ENCODE measurements around the gene FBXW4. TPM values are rescaled to one million over a fixed set of nuclear protein-coding genes. Genes with fewer than 3 reads are reported as not detected.

FBXW4 gene, protein sequence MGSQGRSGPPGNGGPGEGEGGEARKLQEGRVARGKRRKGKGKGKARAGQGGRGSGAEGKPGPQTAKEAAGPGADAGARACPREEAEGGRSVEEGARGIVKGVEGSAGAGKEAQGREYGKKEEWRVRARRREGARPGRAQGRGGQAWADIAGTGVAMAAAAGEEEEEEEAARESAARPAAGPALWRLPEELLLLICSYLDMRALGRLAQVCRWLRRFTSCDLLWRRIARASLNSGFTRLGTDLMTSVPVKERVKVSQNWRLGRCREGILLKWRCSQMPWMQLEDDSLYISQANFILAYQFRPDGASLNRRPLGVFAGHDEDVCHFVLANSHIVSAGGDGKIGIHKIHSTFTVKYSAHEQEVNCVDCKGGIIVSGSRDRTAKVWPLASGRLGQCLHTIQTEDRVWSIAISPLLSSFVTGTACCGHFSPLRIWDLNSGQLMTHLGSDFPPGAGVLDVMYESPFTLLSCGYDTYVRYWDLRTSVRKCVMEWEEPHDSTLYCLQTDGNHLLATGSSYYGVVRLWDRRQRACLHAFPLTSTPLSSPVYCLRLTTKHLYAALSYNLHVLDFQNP
- total RNA-seq (ENCODE audit: insufficient read depth, low replicate concordance): 81.1 TPM

DNA sequence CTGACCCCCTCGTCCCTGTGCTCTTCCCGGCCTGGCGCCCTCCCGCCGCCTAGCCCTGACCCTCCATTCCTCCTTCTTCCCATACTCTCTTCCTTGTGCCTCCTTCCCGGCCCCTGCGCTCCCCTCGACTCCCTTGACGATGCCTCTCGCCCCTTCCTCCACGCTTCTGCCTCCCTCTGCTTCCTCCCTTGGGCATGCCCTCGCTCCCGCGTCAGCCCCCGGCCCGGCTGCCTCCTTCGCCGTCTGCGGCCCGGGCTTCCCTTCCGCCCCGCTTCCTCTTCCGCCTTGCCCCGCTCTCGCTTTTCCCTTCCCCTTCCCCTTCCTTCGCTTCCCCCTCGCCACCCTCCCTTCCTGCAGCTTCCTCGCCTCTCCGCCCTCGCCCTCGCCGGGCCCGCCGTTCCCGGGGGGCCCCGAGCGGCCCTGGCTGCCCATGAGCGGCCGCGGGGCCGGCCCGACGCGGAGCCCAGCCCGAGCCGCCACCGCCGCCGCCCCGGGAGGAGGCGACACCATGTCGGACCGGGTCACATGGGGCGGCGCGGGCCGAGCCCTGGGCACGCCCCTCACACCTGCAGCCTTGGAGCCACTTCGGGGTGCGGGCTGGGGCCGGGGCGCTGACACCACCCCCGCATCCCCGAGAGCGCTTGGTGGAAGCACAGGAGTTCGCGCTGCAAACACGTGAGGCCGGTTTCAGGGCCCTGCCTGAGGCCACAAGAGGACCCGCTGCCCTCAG lies at the start of gene FBXW4:
FBXW4 (minus strand) TSS at position 497 of the 730 bp plus-strand sequence; CDS start at position 432, 65 bp downstream.
- peak; percentile 45 for DNase-seq (ENCODE audit: low spot score)

DNA sequence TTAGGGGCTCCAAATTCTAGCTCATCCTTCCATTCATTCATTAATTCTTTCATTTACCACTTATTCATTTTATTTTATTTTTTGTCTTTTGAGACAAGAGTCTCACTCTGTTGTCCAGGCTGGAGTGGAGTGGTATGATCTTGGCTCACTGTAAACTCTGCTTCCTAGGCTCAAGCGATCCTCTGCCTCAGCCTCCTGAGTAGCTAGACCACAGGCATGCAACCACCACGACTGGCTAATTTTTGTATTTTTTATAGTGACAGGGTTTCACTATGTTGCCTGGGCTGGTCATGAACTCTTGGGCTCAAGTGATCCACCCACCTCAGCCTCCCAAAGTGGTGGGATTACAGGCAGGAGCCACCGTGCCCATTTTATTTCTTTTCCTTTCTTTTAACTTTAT lies 49.3 kb upstream of the FBXW4 start:
- DNase-seq (ENCODE audit: low spot score): no peak

DNA sequence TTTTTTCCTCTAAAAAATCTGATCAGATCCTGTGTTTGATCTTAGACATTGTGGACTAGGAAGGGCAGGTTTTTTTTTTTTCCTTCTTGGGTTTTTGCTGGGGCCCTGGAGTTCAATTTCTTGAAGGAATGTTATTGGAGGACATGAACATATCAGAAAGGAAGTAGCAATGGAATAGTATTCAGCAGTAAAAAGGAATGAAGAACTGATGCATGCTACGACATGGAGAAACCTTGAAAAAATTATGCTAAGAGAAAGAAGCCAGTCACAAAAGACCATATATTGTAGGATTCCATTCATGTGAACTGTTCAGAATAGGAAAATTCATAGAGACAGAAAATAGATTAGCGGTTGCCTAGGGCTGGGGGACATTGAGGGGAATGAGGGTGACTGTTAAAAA lies 47.0 kb upstream of the FBXW4 start:
- DNase-seq (ENCODE audit: low spot score): no peak

DNA sequence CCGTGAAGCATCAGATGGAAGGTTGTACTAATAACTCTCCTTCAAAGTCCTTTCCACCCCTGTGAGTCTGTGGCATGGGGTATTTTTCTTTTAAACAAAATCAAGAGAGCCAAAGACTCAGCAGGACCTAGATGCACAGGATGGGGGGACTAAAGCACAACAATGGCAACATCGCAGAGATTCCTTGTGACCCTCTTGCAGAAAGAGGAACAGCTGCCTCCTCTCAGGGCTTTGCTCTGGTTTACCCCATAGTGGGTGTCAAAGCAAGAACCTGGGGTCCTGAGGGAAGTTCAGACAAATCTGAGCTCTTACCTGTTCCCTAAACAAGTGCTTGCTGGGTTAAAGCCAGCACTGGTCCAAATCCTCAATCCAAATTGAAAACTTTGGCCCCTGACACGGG lies 41.7 kb upstream of the FBXW4 start:
- no peak for DNase-seq (ENCODE audit: low spot score)

DNA sequence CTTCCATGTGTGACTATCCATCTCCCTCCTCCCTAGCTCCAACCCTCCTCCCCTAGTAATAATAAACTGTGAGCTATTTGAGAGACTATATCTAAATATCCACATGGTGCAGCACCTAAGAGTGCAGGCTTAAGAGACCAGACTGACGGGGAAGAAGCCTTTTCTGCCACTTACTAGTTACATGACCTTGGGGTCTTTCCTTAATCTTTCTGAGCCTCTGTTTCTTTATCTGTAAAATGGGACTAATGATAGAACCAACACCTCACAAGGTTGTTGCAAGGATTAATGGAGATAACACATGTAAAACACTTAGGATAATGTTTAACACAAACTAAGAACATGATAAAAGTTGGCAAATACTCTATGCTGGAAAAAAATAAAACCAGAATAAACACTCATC lies 37.1 kb upstream of the FBXW4 start:
- DNase-seq (ENCODE audit: low spot score): no peak

DNA sequence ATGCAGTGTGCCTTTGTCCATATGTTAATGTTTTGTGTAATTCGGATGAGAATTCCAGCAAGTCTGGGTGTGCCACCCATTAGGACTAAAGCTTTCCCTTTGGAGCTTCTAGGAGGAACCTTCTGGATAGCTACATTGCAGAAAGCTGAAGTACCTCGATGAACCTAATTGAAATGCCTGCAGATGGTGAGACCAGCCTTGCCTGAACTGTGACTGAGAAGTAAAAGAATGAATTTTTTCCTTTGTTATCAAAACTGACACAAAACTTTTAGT lies 31.1 kb upstream of the FBXW4 start:
- DNase-seq (ENCODE audit: low spot score): no peak

DNA sequence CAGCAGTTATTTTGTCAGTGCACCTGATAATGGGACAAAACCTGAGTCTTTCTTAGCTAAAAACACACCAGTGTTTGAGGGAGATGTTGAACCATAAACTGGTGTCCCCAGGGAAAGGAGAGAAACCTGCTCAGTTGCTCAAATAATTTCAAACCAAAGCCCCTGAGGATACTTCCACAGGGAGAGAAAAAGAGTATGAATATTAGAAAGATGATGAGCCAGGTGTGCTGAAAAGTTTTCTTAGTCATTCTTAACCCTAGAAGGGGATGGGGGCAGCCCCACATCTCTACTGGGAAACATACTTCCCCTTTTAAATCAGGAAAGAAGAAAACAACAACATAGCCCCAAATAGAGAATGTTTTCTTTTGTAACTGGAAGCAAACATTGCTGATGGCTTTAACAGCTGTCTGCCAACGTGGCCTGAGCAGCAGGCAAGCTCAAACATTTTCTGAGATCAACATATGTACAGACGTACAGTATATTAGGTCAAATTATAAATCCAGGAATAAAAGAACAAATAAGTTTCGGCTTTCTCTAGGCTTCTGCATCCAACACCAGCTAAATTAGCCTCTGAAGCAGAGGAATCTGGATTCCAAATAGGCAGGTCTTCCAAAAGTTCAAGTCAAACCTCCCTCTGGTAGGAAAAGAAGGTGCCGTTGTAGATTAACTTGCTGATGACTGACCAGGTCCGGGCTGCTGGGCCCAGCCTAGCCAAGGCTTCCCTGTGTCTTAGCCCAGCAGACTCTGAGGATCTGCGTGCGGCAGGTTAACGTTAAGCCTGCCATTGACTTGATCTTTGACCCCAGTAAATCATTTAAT lies 30.5 kb upstream of the FBXW4 start:
- DNase-seq (ENCODE audit: low spot score): no peak

DNA sequence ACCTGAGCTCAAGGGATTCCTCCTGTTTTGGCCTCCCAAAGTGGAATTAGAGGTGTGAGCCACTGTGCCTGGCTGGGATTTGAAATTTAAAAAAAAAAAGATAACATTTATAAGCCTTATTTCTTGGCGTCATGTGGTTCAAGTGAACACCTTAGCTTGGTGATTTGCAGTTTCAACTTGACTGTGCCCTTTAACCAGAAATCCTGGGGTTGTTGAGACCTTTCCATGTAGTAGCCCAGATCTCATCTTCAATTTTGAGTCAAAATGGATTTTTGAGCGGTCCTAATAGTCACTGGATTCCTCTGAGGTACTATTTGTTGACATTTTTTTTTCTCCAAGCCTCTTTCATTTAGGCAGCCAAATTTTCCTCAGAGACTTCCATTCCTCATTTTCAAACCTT lies 29.5 kb upstream of the FBXW4 start:
- no peak for DNase-seq (ENCODE audit: low spot score)

DNA sequence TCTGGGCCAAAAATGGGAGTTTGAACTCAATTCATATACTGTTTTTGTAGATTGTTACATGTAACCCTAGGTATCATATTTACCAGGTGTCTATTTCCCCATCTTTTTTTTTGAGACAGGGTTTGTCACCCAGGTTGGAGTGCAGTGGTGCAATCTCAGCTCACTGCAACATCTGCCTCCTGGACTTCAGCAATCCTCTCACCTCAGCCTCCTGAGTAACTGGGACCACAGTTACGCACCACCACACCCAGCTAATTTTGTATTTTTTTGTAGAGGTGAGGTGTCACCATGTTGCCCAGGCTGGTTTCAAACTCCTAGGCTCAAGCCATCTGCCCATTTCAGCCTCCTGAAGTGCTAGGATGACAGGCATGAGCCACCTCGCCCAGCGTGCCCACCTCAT lies 28.2 kb upstream of the FBXW4 start:
- no peak for DNase-seq (ENCODE audit: low spot score)

DNA sequence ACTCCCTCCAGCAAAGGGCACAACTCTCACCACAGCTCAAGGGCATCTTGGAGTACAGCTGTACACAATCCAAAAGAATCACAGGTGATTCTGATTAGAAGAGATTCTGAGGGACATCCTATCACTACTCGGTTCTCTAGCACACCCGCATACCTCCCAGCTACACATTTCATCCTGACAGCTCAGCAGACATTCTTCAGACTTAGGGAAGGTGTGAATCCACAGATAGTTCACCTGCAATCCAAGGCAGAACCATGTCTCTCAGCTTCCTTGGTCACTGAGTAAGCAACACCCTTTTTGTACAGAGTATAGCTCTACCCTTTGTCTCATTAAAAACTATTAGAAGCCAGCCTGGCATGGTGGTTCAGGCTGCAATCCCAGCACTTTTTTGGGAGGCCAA lies 26.8 kb upstream of the FBXW4 start:
- DNase-seq (ENCODE audit: low spot score): no peak

DNA sequence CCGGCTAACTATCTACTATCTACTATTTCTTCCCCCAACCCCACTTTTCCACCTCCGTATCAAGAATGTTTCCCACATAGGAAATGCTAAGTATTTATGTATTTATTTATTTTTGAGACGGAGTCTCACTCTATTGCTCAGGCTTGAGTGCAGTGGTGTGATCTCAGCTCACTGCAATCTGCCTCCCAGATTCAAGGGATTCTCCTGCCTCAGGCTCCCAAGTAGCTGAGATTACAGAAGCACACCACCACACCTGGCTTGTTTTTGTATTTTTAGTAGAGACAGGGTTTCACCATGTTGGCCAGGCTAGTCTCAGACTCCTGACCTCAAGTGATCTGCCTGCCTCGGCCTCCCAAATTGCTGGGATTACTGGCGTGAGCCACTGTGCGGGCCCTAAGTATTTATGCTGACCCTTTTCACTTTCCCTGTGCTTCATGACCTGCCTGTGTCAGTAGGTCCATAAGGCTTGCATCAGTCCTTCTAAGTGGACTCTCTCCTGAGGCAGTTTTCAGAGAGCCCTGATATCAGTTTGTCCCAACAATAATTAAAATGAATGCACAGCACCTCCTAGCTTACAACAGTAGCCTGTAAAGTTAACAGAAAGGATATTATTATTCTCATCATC lies 25.7 kb upstream of the FBXW4 start:
- DNase-seq (ENCODE audit: low spot score): no peak

DNA sequence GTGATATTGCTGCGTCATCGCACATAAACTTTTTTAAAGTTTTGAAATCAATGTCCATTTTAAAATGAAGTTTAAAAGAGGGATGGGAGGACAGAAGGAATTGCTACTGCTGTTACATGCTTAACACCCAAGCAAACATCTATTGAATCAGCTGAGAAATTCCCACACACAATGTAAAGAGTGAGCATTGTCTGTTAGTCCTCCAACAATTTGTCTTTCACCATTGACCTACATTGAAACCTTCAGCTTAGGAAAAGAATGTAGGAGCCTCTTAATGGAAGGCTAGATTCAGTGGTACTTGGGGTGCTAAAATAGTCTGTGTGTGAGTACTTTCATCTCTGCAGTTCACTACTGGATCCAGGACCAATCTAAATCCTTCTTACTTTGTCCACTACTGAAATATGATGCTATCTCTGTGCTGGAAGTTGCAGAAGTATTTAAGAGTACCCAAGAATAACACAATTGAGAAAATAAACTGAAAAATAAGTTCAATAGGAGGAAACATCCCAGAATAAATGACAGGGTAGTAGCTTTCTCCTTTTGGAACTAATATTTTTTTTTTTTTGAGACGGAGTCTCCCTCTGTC lies 23.8 kb upstream of the FBXW4 start:
- DNase-seq (ENCODE audit: low spot score): peak; percentile 3

DNA sequence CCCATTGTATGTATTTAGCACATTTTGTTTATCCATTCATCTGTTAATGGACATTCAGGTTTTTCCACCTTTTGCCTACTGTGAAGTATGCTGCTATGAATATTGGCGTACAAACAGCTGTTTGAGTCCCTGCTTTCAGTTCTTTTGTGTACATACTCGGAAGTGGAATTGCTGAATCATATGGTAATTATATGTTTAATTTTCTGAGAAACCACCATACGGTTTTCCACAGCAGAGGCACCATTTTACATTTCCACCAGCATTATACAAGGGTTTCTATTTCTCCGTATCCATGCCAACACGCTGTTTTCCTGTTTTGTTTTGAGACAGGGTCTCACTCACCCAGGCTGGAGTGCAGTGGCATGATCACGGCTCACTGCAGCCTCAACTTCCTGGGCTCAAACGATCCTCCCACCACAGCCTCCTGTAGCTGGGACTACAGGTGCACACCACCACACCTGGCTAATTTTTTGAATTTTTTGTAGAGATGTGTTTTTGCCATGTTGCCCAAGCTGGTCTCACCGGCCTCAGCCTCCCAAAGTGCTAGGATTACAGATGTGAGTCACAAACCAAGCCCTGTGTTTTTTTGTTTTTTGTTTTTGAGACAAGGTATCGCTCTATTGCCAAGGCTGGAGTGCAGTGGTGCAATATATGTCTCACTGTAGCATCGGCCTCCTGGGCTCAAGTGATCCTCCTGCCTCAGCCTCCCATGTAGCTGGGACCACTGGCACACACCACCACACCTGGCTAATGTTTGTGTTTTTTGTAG lies 22.1 kb upstream of the FBXW4 start:
- DNase-seq (ENCODE audit: low spot score): no peak

DNA sequence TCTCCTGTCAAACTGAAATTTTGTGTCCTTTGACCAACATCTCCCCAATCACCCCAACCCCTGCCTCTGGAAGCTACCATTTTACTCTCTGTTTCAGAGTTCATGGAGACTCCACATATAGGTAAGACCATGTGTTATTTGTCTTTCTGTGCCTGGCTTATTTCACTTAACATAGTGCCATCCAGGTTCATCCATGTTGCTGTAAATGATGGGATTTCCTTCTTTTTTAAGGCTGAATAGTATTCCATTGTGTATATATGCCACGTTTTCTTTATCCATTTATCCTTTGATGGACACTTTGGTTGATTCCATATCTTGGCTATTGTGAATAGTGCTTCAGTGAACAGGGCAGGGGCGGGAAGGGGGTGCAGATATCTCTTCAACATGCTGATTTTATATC lies 18.0 kb upstream of the FBXW4 start:
- no peak for DNase-seq (ENCODE audit: low spot score)

DNA sequence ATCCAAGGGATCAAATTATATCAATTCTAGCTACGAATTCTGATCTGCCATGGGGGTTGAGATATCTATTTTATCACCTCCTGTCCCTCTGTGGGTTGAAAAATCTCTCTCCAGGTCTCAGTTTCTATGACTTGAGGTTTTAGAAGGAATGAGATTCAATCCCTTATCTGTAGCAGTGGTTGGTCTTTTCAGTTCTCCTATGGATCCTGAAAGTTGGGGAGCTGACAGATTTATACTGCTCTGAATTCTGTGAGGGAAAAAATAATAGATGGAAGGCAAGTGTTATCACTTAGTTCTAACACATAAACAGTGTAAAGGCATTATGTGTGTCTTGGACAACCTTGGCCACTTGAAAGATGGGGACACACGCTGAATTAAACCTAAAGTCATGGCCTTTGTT lies 15.8 kb upstream of the FBXW4 start:
- no peak for DNase-seq (ENCODE audit: low spot score)

DNA sequence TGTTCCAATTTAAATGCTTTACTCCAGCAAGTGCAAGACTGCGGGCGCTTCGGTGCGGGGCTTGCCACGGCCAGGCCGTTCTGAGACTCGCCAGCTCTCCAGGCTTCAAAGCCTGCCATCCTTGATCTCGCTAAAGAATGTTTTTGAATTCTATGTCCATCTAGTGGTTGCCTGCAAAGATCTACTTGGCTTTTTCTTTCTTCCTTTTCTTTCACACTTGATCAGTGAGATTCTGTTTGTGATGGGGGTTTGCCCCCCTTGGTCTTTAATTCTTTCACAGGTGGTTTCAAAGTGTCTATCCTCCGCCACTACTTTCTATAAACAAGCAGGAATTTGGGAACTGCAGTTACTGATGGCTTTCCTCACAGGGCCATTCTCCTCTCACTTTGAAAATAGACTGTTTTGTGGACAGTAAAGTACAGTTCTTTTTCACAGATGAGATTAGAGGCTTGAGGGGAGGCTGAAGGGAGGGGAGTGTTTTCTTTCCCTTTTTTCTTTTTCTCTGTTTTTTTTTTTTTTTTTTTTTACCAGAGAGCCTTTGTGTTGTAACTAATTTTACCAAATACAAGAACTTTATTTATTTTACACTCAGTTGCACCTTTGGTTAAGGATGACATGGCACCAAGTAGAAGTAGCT lies 15.2 kb upstream of the FBXW4 start:
- DNase-seq (ENCODE audit: low spot score): no peak

DNA sequence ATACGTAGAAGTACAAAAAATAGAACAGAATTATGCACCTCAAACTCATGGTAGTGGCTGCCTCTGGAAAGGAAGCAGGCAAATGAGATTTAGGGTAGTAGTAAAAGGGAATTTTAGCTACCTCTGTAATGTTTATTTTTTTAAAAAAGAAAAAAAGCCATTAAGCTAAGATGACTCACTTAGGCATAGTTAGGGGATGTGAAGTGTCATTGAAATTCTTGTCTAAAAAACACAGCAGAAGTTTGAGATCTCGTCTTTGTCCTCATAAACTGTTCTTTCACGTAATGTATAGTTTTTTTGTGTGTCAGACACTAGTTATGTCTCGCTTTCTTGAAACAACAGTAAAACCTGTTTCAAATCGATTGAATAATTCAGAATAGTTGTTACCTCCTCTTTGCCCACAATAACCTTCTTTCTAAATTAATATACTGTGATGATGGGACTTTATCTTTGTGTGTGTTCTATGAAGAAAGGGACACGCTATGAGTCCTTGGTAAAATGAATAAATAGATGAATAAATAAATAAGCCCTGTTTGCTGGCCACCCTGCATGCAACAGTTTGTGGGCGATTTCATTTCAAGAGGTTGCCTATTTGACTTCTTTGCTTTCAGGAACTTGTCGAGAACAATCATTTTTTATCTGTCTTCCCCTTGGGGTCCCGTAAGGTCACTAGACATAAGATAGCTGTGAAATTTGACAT lies 14.5 kb upstream of the FBXW4 start:
- DNase-seq (ENCODE audit: low spot score): no peak

DNA sequence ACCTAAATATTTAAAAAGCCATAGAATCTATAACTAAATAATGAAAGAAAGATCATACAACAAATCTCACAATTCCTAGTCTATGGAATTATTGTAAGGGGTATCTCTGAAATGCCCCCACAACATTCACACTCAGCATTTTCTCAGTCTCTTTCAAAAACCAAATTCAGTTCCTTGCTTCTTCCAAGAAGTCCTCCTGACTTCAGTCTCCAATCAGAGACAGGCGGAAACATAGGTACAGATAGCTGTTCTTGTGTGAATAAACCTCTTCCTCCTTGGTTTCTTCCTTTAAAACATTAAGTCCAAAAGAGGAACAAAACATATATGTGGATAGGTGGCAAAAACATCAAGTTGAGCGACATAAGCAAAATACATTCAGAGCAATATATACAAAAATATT lies 13.9 kb upstream of the FBXW4 start:
- no peak for DNase-seq (ENCODE audit: low spot score)

DNA sequence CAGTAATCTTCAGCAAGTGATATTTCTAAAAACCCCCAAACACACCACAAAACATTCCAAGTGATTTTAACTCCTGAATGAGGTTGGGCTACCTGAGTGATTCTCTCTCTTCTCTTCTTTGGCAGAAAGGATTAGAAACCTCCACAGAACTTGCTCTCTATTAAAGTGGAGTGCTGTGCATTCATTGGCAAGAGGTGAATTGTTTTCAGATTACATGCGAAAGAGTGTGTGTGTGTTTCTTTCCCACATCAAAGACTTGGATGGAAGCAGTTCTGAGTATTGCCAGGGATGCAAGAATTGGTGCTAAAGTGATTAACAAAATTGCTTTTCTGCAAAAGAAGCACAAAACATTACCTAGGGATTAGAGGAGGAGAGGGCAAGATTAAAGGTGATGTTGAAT lies 13.1 kb upstream of the FBXW4 start:
- no peak for DNase-seq (ENCODE audit: low spot score)
